Measurements from ENCODE around the gene FGD6.

Gene FGD6

DNA sequence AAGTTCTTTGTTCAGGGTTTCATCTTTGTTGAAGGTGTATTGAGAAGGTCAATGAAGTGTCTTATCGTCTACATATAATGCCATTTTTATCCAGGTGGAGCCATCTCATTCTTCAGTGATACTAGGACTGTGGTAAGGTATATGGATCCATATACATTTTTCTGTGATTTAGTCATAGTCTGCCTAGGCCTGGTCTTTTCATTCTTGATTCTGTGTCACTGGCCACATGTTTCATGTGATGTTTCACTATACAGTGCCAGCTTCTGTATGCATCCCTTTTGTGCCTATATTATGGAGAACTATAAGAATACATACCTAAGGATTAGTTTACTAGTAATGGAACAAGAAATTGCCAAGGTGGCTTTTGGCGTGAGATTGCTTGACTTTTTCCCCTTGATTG is 40.9 kb upstream of the FGD6 start:
- no peak overlapping the region for H3K4me3 ChIP-seq (ENCODE audit: low read length)
- no peak for DNase-seq (ENCODE audit: low read depth)
- TF ChIP-seq, protein P1, sequence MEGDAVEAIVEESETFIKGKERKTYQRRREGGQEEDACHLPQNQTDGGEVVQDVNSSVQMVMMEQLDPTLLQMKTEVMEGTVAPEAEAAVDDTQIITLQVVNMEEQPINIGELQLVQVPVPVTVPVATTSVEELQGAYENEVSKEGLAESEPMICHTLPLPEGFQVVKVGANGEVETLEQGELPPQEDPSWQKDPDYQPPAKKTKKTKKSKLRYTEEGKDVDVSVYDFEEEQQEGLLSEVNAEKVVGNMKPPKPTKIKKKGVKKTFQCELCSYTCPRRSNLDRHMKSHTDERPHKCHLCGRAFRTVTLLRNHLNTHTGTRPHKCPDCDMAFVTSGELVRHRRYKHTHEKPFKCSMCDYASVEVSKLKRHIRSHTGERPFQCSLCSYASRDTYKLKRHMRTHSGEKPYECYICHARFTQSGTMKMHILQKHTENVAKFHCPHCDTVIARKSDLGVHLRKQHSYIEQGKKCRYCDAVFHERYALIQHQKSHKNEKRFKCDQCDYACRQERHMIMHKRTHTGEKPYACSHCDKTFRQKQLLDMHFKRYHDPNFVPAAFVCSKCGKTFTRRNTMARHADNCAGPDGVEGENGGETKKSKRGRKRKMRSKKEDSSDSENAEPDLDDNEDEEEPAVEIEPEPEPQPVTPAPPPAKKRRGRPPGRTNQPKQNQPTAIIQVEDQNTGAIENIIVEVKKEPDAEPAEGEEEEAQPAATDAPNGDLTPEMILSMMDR (conservative IDR thresholded peaks at IDR 0.05; ENCODE audit: low read length): no peak

GRCh38 chr12:95257541-95257940 is 40.3 kb upstream of the FGD6 start:
- TF ChIP-seq, protein P1 (conservative IDR thresholded peaks at IDR 0.05; ENCODE audit: low read length): no peak
- H3K4me3 ChIP-seq (ENCODE audit: low read length): no peak overlapping the region
- no peak for DNase-seq (ENCODE audit: low read depth)

DNA sequence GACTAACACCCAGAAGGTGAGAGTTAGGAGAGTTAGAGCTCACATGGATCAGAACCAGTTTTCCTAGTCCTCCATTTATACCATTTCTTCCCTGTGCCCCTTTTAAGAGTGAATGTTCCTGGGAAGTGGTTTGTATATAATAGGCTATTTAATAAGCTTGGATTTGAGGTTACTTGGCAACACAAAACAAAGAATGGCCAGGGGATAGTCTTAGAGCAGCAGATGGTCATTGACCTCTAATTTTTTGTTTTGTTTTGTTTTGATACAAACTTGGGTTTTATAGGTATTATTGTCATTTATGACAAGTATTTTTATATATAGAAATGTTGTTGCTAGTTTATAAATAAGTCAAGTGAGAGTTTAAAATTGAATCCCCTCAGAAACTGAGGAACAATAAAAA is 36.1 kb upstream of the FGD6 start:
- no peak overlapping the region for H3K4me3 ChIP-seq (ENCODE audit: low read length)
- TF ChIP-seq, protein P1 (conservative IDR thresholded peaks at IDR 0.05; ENCODE audit: low read length): no peak
- DNase-seq (ENCODE audit: low read depth): no peak

DNA sequence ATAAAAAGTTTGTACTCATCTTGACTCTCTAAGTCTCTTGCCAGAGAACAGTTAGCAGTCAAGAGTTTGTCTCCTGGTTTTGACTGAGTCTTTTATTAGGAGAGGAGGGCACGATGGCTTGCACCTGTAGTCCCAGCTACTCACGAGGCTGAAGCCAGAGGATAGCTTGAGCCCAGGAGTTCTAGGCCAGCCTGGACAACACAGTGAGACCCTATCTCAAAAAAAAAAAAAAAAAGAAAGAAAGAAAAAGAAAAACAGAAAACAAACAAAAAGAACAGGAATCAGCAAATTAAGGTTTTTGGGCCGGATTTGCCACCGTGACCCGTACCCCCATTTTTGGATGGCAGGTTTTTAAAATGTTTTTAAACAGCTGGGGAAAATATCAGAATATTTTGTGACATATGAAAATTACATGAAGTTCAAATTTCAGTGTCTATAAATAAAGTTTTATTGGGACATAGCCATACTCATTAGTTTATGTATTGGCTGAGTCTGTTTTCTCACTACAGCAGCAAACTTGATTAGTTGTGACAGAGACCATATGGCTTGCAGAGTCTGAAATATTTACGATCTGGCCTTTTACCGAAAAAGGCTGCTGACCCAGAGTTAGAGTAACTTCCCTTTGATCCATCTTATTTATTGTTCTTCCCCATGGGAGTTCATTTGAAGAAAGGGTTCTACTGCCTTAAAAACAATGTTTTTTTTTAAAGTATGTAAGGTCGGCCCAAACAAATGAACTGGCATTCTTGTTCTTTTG is 31.5 kb upstream of the FGD6 start:
- DNase-seq (ENCODE audit: low read depth): peak; percentile 78
- TF ChIP-seq, protein P1 (conservative IDR thresholded peaks at IDR 0.05; ENCODE audit: low read length): no peak
- H3K4me3 ChIP-seq (ENCODE audit: low read length): no peak overlapping the region

DNA sequence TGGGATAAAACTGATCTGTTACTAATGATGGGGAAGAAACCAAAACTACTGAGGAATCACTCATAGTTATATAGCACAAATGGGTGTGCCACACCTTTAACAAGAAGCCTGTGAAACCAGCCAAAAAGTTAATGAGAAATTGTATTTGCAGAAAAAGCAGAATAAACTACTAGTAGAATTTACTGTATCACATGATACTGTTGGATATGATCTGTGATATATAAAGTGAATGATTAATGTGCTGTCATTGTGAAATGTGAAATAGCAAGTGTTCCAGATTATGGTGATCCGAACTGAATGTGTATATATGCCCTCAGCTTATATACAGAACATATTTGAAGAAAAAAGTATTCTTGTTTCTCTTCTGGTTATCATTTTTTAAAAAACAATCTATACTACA is 30.8 kb upstream of the FGD6 start:
- no peak for DNase-seq (ENCODE audit: low read depth)
- H3K4me3 ChIP-seq (ENCODE audit: low read length): no peak overlapping the region
- TF ChIP-seq, protein P1 (conservative IDR thresholded peaks at IDR 0.05; ENCODE audit: low read length): no peak

DNA sequence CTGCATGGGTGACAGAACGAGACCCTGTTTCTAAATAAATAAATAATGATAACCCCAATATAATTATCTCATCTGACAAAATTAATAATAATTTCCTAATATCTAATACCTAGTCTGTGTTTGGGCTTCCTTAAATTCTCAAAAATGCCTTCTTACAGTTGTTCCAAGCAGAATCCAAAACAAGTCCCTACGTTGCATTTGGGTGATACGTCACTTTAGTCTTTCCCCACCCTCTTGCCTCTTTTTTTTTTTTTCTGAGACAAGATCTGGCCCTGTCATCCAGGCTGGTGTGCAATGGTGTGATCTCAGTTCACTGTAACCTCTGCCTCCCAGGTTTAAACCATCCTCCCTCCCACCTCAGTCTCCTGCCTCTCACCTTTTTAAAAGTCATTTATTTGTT is 27.1 kb upstream of the FGD6 start:
- TF ChIP-seq, protein P1 (conservative IDR thresholded peaks at IDR 0.05; ENCODE audit: low read length): no peak
- H3K4me3 ChIP-seq (ENCODE audit: low read length): no peak overlapping the region
- DNase-seq (ENCODE audit: low read depth): no peak

GRCh38 chr12:95243497-95244183 is 26.4 kb upstream of the FGD6 start:
- TF ChIP-seq, protein P1 (conservative IDR thresholded peaks at IDR 0.05; ENCODE audit: low read length): no peak
- no peak for DNase-seq (ENCODE audit: low read depth)
- no peak overlapping the region for H3K4me3 ChIP-seq (ENCODE audit: low read length)

Data from AG10803 (cell line).